IPS-20b (cell line): Measurements from ENCODE around the gene LEO1.

ENCODE experiments used
- H3K27ac ChIP-seq: one replicate; pipeline ENCODE4 v1.5.1; 2013; ENCODE audit warnings: low read length
- H3K27me3 ChIP-seq: 2 replicates; pipeline ENCODE4 v1.6.1; 2013; ENCODE audit warnings: mild to moderate bottlenecking, low read length, inconsistent platforms; ENCODE audit not compliant: insufficient read depth
- H3K36me3 ChIP-seq: 2 replicates; pipeline ENCODE4 v1.6.1; 2013; ENCODE audit warnings: low read depth, mild to moderate bottlenecking, inconsistent platforms, low read length, moderate library complexity; ENCODE audit not compliant: insufficient read depth
- H3K4me1 ChIP-seq: 2 replicates; pipeline ENCODE4 v1.6.1; 2013; ENCODE audit warnings: mild to moderate bottlenecking, control low read depth, inconsistent platforms, low read length, moderate library complexity; ENCODE audit not compliant: insufficient read depth
- H3K4me3 ChIP-seq: 2 replicates; pipeline ENCODE4 v1.5.1; 2013; ENCODE audit warnings: mild to moderate bottlenecking, low read length, inconsistent platforms
- H3K9ac ChIP-seq: 2 replicates; pipeline ENCODE4 v1.6.1; 2013; ENCODE audit warnings: low read depth, mild to moderate bottlenecking, inconsistent platforms, low read length, moderate library complexity
- H3K9me3 ChIP-seq: 2 replicates; pipeline ENCODE4 v1.6.1; 2013; ENCODE audit warnings: mild to moderate bottlenecking, low read depth, low read length, inconsistent platforms; ENCODE audit not compliant: insufficient read depth

The LEO1 gene

DNA sequence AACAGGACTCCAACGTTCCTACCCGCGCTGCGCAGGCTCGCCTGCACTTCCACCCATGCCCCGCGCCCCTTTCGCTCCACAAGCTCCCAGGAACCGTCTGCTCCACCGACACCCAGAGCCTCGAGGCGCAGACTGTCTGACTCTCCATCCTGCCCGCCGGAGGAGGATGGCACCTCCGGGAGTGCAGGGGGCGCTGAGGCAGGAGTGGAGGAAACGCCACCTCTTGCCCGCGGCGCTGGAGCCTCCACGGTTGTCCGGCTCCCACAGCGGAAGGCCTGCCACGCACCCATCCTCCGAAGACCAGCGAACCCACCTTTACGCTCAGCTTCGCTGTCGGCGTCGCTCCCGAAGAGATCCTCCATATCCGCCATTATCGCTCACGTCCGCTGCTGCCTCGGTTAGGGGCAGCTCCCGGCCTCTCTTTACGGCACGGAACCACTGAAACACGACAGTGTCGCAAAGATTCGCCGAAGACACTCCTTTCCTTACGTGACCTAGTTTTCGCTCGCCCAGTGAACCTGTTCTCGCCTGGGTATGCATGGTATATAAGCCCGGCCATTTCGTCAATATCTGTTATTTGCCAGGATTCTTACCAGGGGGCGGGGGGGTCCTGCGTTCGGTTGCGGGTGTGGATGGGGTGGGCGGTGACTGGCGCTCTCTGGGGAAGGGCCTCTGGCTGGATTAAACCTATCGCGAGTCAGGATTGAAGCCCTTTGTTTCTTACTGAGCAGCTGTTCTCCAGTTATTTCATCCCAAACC is at the start of gene LEO1:
Gene LEO1, minus strand, starts transcription at position 404 of the 759 bp plus-strand sequence. Its CDS starts 33 bp downstream, at position 371.
- Histone ChIP-seq H3K27ac (peak within 1 kb of the TSS; percentile 78), H3K9ac (peak within 1 kb of the TSS; percentile 90)

GRCh38 chr15:52021128-52021671 is 49.6 kb upstream of the LEO1 start:
- Histone ChIP-seq H3K36me3 (no peaks in the 10 kb centered on the region), H3K4me3 (peak overlapping the region; percentile 86), H3K27me3 (no peaks in the 10 kb centered on the region), H3K27ac (no peak overlapping the region), H3K9ac (peak overlapping the region; percentile 87; the same call in 1 of the 2 replicates), H3K4me1 (peaks cover 11% of the 10 kb centered on the region; the same call in 1 of the 2 replicates), H3K9me3 (no peaks in the 10 kb centered on the region)

More for the DNA sequence above, at the start of gene LEO1:
- H3K9me3 ChIP-seq, result no peaks in the 10 kb centered on the region
- no peaks in the 10 kb centered on the region for H3K36me3 ChIP-seq
- H3K4me1 ChIP-seq, result 0 out of 2 replicates have a peak, but pooled peaks cover 3% of the 10 kb centered on the region
- H3K4me3 ChIP-seq, result peak within 1 kb of the TSS; percentile 89
- H3K27me3 ChIP-seq, result no peaks in the 10 kb centered on the region

GRCh38 chr15:52020221-52021085 is 48.9 kb upstream of the LEO1 start:
- Histone ChIP-seq H3K9ac (peak overlapping the region; percentile 87), H3K27ac (no peak overlapping the region), H3K4me3 (peak overlapping the region; percentile 86), H3K36me3 (no peaks in the 10 kb centered on the region), H3K27me3 (no peaks in the 10 kb centered on the region), H3K4me1 (peaks cover 11% of the 10 kb centered on the region; the same call in 1 of the 2 replicates), H3K9me3 (no peaks in the 10 kb centered on the region)

GRCh38 chr15:52019394-52020220 is 48.0 kb upstream of the LEO1 start:
- H3K9me3 ChIP-seq, result no peaks in the 10 kb centered on the region
- no peaks in the 10 kb centered on the region for H3K36me3 ChIP-seq
- H3K4me3 ChIP-seq, result peak overlapping the region; percentile 86
- H3K4me1 ChIP-seq, result peaks cover 11% of the 10 kb centered on the region; the same call in 1 of the 2 replicates
- no peak overlapping the region for H3K27ac ChIP-seq
- no peaks in the 10 kb centered on the region for H3K27me3 ChIP-seq
- peak overlapping the region; percentile 87 for H3K9ac ChIP-seq

DNA sequence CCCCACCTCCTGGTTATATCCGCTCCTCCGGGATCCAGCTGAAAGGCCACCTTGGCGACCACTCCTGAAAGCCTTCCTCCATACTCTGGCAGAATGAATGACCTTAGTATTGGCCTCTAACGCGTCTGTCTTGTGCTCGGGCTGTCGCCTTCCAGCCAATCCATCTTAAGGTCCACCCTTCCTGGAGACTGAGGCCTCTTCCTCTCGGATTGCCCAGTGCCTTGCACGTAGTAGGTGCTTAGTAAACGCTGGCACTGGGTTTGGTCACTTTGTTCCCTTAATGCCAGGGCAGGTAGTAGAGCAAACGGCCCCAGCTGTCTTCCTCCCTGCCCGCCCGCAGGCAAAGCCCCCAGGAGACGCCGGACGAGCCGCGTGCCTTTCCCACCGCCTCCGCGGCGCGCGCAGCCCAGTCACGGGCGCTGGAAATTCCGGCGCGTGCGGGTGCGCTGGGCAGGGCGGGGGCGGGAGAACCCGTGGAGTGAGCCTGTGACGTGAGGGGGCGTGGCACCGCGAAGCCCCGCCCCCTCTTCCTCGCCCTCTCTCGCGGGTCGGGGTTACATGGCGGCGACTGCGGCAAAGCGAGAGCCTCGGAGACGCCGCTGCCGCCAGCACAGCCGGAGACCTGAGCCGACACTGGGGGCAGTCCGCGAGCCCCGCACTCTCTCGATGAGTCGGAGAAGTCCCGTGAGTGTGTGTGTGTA is 47.3 kb upstream of the LEO1 start, which contains the start of gene MAPK6:
Gene MAPK6, plus strand, starts transcription at position 527 of the 701 bp plus-strand sequence. CDS start 27,242 bp downstream, outside the sequence.
- no peaks in the 10 kb centered on the region for H3K27me3 ChIP-seq
- H3K9me3 ChIP-seq, result no peaks in the 10 kb centered on the region
- peaks cover 11% of the 10 kb centered on the region; the same call in 1 of the 2 replicates for H3K4me1 ChIP-seq
- peak within 1 kb of the TSS; percentile 87 for H3K9ac ChIP-seq
- peak within 1 kb of the TSS; percentile 86 for H3K4me3 ChIP-seq
- H3K36me3 ChIP-seq, result no peaks in the 10 kb centered on the region
- peak within 1 kb of the TSS; percentile 93 for H3K27ac ChIP-seq

- Histone ChIP-seq H3K27me3 (no peaks in the 10 kb centered on the region), H3K9me3 (no peaks in the 10 kb centered on the region), H3K9ac (peak overlapping the region; percentile 74; the same call in 1 of the 2 replicates), H3K4me3 (peak overlapping the region; percentile 82), H3K27ac (no peak overlapping the region), H3K4me1 (peaks cover 10% of the 10 kb centered on the region; the same call in 1 of the 2 replicates), H3K36me3 (no peaks in the 10 kb centered on the region)
Measured at GRCh38 chr15:52018244-52018643, 46.7 kb upstream of the LEO1 start.

GRCh38 chr15:52016316-52016715 is 44.7 kb upstream of the LEO1 start:
- peaks cover 6% of the 10 kb centered on the region; the same call in 1 of the 2 replicates for H3K4me1 ChIP-seq
- H3K36me3 ChIP-seq, result no peaks in the 10 kb centered on the region
- H3K27ac ChIP-seq, result no peak overlapping the region
- no peak overlapping the region for H3K9ac ChIP-seq
- no peaks in the 10 kb centered on the region for H3K27me3 ChIP-seq
- no peaks in the 10 kb centered on the region for H3K9me3 ChIP-seq
- no peak overlapping the region for H3K4me3 ChIP-seq

- Histone ChIP-seq H3K9me3 (no peaks in the 10 kb centered on the region), H3K4me1 (no peaks in the 10 kb centered on the region), H3K9ac (no peak overlapping the region), H3K27me3 (no peaks in the 10 kb centered on the region), H3K36me3 (no peaks in the 10 kb centered on the region), H3K27ac (no peak overlapping the region), H3K4me3 (no peak overlapping the region)
Measured at GRCh38 chr15:52014616-52015015, 43.0 kb upstream of the LEO1 start.

GRCh38 chr15:52013151-52013791 is 41.7 kb upstream of the LEO1 start:
- Histone ChIP-seq H3K9ac (no peak overlapping the region), H3K27me3 (no peaks in the 10 kb centered on the region), H3K36me3 (no peaks in the 10 kb centered on the region), H3K9me3 (no peaks in the 10 kb centered on the region), H3K27ac (no peak overlapping the region), H3K4me3 (no peak overlapping the region), H3K4me1 (no peaks in the 10 kb centered on the region)

DNA sequence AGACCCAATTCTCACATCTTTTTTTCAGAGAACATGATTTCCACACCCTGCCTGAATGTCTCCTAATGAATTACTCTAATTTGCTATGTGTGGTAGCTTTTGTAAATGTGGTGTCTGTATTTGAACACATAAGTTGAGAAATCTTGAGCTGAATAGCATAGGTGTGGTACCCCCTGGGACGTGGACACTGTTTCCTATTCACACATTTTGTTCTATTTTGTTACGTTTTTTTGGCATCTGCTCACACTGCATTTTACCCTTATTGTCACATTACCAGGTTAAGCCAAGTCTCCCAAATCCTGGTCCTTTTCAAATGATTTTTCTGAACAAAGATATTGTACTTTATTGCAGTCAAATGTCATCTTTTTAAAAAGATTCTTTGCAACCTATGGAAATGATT is 40.6 kb upstream of the LEO1 start:
- H3K9ac ChIP-seq, result no peak overlapping the region
- H3K36me3 ChIP-seq, result no peaks in the 10 kb centered on the region
- H3K27me3 ChIP-seq, result no peaks in the 10 kb centered on the region
- no peak overlapping the region for H3K4me3 ChIP-seq
- no peaks in the 10 kb centered on the region for H3K9me3 ChIP-seq
- H3K27ac ChIP-seq, result no peak overlapping the region
- H3K4me1 ChIP-seq, result no peaks in the 10 kb centered on the region
